Effector memory CD4-positive, alpha-beta T cell (primary cell): ENCODE data around the gene OTOGL.

Experiments
- DNase-seq, 3 donors: peaks; one replicate each; pipeline ENCODE4 v3.0.0-alpha.2; 2020
- H3K27ac ChIP-seq: 2 replicates; pipeline ENCODE4 v1.7.0; 2013; ENCODE audit warnings: mild to moderate bottlenecking, low read length, moderate library complexity; ENCODE audit not compliant: insufficient read depth, poor library complexity, severe bottlenecking
- H3K27me3 ChIP-seq: replicated peaks from 2 replicates; pipeline ENCODE4 v1.7.0; 2013; ENCODE audit warnings: mild to moderate bottlenecking, low read length; ENCODE audit not compliant: insufficient read depth, control insufficient read depth, poor library complexity, severe bottlenecking
- H3K36me3 ChIP-seq: 2 replicates; pipeline ENCODE4 v1.7.0; 2013; ENCODE audit warnings: mild to moderate bottlenecking, low read length, moderate library complexity; ENCODE audit not compliant: control insufficient read depth, insufficient read depth
- H3K4me1 ChIP-seq: 2 replicates; pipeline ENCODE4 v1.7.0; 2013; ENCODE audit warnings: low read length, mild to moderate bottlenecking; ENCODE audit not compliant: control insufficient read depth, insufficient read depth, poor library complexity, severe bottlenecking
- H3K4me3 ChIP-seq: 2 replicates; pipeline ENCODE4 v1.7.0; 2013; ENCODE audit warnings: low read length, low read depth, mild to moderate bottlenecking; ENCODE audit not compliant: insufficient read depth, poor library complexity, severe bottlenecking
- H3K9me3 ChIP-seq: 2 replicates; pipeline ENCODE4 v1.7.0; 2013; ENCODE audit warnings: mild to moderate bottlenecking, low read length, moderate library complexity; ENCODE audit not compliant: control insufficient read depth
- total RNA-seq, 3 donors: gene quantifications; one replicate each; lab custom pipeline; 2026; lab: John Stamatoyannopoulos, UW

Gene OTOGL, protein sequence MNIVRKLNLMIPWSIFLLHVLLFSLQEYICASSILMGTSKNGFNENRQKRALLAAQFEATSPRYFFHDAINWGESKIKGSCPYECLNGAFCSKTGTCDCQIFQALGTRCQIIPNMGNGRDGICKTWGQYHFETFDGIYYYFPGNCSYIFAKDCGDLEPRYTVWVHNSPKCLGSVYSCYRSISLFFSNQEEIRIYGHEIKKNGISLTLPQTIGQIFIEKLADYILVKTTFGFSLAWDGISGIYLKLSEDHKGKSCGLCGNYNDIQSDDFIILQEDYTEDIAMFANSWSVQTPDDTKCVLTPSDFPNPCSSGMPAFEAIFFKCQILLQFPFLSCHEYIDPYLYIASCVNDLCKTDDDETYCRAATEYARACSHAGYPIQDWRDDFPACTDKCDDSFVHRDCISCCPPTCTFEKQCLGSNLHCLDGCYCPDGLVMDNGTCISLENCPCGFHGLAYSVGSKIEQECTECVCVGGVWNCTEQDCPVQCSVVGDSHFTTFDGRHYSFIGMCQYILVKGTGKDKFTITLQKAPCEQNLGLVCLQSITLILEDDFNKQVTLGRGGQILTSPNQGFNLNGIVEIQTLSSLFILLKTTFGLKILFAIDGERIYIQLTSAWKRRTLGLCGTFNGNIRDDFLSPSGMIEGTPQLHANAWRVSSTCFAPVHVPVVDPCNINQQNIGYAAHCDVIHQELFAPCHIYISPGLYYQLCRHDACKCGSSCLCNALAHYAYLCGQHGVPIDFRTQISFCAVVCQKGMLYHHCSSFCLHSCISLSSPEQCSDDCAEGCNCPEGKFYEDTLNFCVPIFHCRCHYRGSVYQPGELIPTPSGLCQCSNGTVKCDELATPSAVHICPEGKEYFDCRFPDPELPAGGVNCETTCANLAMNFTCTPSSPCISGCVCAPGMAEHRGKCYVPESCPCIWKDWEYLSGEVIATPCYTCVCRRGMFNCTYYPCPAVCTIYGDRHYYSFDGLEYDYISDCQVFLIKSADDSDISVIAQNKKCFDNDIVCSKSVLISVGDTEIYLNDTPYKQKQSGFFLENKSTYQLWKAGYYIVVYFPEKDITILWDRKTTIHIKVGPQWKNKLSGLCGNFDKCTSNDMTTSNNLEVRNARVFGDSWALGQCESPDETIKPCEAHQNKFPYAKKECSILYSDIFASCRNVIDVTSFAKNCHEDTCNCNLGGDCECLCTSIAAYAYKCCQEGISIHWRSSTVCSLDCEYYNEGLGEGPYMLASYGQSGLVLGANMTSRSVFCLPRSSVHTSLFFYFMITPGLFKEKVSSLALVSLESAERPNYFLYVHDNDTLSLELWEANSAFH (N-terminal part only)
- total RNA-seq, result 0 reads per million in 3 donors

DNA sequence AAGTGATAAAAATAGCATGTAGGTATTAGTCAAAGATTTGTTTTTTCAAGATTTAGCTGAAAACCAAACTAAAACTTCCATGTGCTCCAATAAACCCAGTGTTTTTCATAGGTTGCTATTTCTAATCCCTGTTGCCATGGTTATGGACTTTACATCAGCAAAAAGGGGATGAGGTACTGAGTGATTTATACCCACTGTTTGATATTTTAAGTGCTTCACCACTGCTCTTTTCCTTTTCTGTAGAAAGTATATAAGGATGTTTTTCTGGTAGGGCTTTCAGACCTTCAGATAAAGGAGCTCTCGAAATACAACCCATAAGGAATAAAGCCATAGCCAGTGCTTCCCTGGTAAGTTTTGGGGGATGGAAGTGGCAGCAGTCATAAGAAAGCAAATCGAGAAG, at the start of gene OTOGL:
TSS of gene OTOGL (plus strand) at position 279 of the 400 bp plus-strand sequence. CDS start 109,895 bp downstream, outside the sequence.
- Histone ChIP-seq H3K27ac (no peak within 1 kb of the TSS), H3K36me3 (no peaks in the 10 kb centered on the region), H3K4me3 (no peak within 1 kb of the TSS), H3K9me3 (no peaks in the 10 kb centered on the region), H3K4me1 (no peaks in the 10 kb centered on the region), H3K27me3 (no peaks in the 10 kb centered on the region)
- DNase-seq, result no peak

DNA sequence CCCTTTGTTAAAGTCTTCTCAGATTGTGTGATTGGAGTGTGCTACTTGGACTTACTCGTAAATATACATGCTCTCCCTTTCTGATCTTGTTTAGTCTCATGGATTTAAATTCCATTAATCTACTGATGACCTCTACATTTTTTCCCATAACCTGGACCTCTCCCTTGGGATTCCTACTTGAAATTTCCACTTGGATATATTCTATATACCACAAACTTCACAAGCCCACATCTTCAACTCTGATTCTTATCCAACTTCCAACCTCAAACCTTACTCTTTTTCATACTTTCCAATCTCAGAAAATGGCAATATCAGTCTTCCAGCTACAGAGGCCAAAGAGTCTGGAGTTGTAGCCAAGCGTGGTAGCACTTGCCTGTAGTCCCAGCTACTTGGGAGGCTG, 49.1 kb upstream of the OTOGL start:
- Histone ChIP-seq H3K4me1 (no peaks in the 10 kb centered on the region), H3K4me3 (no peak overlapping the region), H3K9me3 (no peaks in the 10 kb centered on the region), H3K36me3 (no peaks in the 10 kb centered on the region), H3K27ac (no peak overlapping the region), H3K27me3 (no peaks in the 10 kb centered on the region)
- DNase-seq, result no peak

DNA sequence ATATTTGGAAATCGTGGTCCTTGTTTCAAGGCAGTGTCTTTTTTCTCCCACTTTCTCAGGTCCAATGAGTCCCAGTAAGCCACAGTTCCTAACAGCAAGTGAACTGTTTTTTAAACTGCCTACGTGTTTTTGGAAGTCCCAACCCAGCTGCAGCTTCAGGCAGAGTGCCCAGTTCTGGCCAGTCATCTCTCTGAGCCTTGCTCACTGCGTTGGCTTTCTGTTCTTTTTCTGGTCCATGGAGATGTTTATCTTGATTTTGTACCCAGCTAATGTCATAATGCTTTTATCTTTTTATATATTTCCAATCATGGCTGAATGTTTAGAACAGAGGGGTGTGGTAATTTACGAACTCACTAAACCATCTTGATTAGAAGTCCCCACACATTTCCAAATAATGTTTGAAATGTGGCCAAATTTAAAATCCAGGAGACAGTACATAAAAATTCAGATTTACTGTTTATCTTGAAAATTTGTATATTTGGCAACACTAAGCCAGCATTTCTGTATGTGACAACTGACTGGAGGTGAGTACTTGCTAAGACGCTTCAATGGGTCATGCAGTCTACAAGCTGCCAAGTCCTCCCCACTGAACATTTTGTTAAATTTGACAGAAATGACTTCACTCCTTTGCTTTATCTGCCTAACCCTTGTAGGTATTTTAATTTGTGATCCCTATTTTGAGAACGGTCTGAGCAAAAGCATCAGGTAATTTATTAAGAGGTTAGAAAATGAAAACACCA, 46.1 kb upstream of the OTOGL start:
- Histone ChIP-seq H3K27me3 (no peaks in the 10 kb centered on the region), H3K36me3 (no peaks in the 10 kb centered on the region), H3K4me1 (no peaks in the 10 kb centered on the region), H3K4me3 (no peak overlapping the region), H3K27ac (no peak overlapping the region), H3K9me3 (no peaks in the 10 kb centered on the region)
- no peak for DNase-seq

DNA sequence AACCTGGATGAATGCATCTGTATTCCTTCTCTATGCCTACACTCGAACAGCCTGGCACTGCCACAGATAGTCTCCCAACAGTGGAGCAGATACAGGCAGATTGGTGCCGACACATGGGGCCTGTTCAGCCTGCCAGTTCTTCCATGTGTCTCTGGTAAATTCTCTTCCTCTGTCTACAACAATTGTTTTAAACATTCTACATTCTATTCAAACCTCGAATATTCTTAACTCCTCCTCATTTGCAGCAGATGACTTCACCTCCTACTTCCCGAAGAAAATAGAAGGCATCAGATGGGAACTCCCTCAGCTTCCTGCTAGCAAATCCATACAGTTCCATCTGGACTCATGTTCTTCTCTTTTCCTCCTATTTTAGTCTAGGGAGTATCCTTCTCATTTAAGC, 43.1 kb upstream of the OTOGL start:
- no peak overlapping the region for H3K4me3 ChIP-seq
- no peaks in the 10 kb centered on the region for H3K9me3 ChIP-seq
- H3K27me3 ChIP-seq, result no peaks in the 10 kb centered on the region
- no peaks in the 10 kb centered on the region for H3K36me3 ChIP-seq
- no peaks in the 10 kb centered on the region for H3K4me1 ChIP-seq
- H3K27ac ChIP-seq, result no peak overlapping the region
- DNase-seq, result no peak

DNA sequence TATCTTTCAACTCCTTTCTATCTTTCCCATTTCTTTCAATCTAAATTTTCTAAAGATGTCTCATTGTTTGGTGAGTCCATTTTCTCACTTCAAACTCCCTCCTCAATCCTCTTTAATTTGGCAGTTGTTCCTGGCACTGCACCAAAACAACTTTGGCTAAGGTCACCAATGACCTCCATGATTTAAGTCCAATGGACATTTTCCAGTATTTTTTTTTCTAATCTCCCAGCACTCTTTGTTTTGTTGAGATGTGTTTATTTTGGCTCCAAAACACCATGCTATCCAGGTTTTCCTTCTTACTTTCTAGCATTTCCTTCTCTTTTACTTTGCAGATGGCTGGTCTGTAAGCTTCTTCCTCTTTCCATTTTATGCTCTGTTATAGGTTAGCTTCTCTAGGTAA, 42.5 kb upstream of the OTOGL start:
- no peaks in the 10 kb centered on the region for H3K4me1 ChIP-seq
- no peak for DNase-seq
- H3K36me3 ChIP-seq, result no peaks in the 10 kb centered on the region
- no peaks in the 10 kb centered on the region for H3K27me3 ChIP-seq
- H3K4me3 ChIP-seq, result no peak overlapping the region
- H3K27ac ChIP-seq, result no peak overlapping the region
- H3K9me3 ChIP-seq, result no peaks in the 10 kb centered on the region

DNA sequence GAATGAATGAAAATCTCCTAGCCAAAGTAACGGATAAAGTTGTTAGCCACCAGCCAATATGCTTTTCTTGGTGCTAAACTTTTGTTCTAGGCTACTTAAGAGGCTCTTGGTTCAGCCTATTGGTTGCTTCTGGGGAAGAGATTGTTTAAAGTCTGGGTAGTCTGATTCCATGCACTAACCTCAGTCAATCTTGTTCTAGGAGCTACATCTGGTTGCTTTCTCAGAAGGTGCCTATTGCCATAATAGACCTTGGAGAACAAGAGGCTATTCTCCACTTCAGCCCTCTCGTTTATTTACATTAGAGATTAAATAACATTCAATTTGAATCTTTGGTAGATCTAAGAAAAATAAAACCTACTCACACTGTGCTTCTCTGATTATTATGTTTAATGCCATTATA, 40.8 kb upstream of the OTOGL start:
- Histone ChIP-seq H3K4me1 (no peaks in the 10 kb centered on the region), H3K27ac (no peak overlapping the region), H3K9me3 (no peaks in the 10 kb centered on the region), H3K4me3 (no peak overlapping the region), H3K36me3 (no peaks in the 10 kb centered on the region), H3K27me3 (no peaks in the 10 kb centered on the region)
- no peak for DNase-seq

- Histone ChIP-seq H3K4me1 (no peaks in the 10 kb centered on the region), H3K36me3 (no peaks in the 10 kb centered on the region), H3K9me3 (no peaks in the 10 kb centered on the region), H3K4me3 (no peak overlapping the region), H3K27ac (no peak overlapping the region), H3K27me3 (no peaks in the 10 kb centered on the region)
- DNase-seq, result no peak
Observed at GRCh38 chr12:80059102-80059501, 40.2 kb upstream of the OTOGL start.

GRCh38 chr12:80059875-80060274, 39.5 kb upstream of the OTOGL start:
- no peaks in the 10 kb centered on the region for H3K27me3 ChIP-seq
- no peak for DNase-seq

DNA sequence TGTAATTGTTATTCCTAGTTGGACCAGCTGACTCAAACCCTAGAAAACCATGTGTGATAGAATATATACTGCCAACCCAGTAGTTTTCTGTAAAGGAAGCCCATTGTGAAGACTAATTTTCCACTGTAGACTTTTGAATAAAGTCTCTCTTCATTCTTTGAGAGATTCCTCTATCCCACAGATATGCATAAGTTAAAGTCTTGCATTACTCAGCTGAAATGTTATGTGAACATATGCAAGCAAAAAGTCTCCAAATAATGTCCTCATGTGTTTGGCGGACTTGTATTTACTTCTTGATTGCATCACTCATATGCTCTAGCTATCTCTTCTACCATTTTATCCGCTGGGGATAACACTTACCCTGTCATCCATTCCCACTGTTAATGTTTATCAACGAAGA, 35.1 kb upstream of the OTOGL start:
- no peak for DNase-seq
- Histone ChIP-seq H3K36me3 (no peaks in the 10 kb centered on the region), H3K27ac (no peak overlapping the region), H3K27me3 (no peaks in the 10 kb centered on the region), H3K4me3 (no peak overlapping the region), H3K9me3 (no peaks in the 10 kb centered on the region), H3K4me1 (no peaks in the 10 kb centered on the region)

More at GRCh38 chr12:80059875-80060274, 39.5 kb upstream of the OTOGL start:
- no peak overlapping the region for H3K27ac ChIP-seq
- no peaks in the 10 kb centered on the region for H3K4me1 ChIP-seq
- no peaks in the 10 kb centered on the region for H3K36me3 ChIP-seq
- no peak overlapping the region for H3K4me3 ChIP-seq
- no peaks in the 10 kb centered on the region for H3K9me3 ChIP-seq
